Fibroblast of the aortic adventitia (primary cell): ENCODE data around the gene TIE1. TPM values are rescaled to one million over a fixed set of nuclear protein-coding genes. Genes with fewer than 3 reads are reported as not detected.

Experiments
- DNase-seq: peaks from one replicate; pipeline ENCODE4 v3.0.0-alpha.2; 2010; ENCODE audit warnings: low read depth
- H3K4me3 ChIP-seq: 2 replicates; pipeline ENCODE4 v1.5.1; 2011; ENCODE audit warnings: low read depth, mild to moderate bottlenecking, control low read depth, low read length, moderate library complexity
- total RNA-seq: library from RNA; depleted of rRNA; stranded (reverse); fragments of >200 nt; gene quantifications from 2 replicates; pipeline ENCODE4 v1.2.3, GENCODE V29; 2012; ENCODE audit warnings: low replicate concordance
- TF ChIP-seq, protein P1 (sequence below): IDR thresholded peaks from 2 replicates; pipeline ENCODE4 v1.5.1; 2011; ENCODE audit warnings: mild to moderate bottlenecking, low read length, control low read depth, inconsistent platforms; ENCODE audit not compliant: insufficient read depth

Gene TIE1
- total RNA-seq, 1 donor, result 0.81 TPM

DNA sequence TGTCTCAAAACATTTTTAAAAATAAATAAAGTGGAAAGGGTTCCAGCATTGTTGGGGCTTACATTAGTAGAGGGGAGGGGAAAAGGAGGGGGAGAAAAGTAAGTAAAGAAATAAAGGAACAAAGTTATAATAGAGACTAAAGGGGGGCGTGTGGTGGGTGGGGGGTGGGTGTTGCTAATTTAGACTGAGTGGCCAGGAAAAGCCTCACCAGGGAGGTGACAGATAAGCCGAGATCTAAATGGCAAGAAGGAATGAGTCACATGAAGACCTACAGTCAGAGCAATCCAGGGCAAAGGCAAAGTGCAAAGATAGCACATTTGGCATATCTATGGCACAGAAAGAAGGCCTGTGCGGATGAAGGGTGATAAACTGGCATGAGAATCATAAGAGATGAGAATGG lies 44.3 kb downstream of the TIE1 start:
- TF ChIP-seq, protein P1, sequence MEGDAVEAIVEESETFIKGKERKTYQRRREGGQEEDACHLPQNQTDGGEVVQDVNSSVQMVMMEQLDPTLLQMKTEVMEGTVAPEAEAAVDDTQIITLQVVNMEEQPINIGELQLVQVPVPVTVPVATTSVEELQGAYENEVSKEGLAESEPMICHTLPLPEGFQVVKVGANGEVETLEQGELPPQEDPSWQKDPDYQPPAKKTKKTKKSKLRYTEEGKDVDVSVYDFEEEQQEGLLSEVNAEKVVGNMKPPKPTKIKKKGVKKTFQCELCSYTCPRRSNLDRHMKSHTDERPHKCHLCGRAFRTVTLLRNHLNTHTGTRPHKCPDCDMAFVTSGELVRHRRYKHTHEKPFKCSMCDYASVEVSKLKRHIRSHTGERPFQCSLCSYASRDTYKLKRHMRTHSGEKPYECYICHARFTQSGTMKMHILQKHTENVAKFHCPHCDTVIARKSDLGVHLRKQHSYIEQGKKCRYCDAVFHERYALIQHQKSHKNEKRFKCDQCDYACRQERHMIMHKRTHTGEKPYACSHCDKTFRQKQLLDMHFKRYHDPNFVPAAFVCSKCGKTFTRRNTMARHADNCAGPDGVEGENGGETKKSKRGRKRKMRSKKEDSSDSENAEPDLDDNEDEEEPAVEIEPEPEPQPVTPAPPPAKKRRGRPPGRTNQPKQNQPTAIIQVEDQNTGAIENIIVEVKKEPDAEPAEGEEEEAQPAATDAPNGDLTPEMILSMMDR, result no peak
- no peak overlapping the region for H3K4me3 ChIP-seq
- DNase-seq, result no peak

DNA sequence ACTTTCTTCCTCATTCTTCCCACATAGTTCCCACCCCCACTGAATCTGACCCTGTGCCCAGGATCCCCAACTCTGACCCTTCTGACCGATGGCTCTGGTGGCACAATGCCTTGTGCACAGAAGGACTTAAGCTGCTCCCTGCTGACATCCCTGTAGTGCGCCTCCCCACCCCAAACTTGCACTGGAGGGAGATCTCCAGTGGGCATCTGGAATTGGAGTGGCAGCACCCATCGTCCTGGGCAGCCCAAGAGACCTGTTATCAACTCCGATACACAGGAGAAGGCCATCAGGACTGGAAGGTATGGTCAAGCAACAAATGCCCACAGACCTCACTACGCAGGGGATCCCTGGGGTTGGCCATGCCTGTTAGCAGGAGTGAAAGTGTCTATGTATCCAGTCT lies 45.9 kb downstream of the TIE1 start:
- no peak overlapping the region for H3K4me3 ChIP-seq
- TF ChIP-seq, protein P1, result no peak
- no peak for DNase-seq

DNA sequence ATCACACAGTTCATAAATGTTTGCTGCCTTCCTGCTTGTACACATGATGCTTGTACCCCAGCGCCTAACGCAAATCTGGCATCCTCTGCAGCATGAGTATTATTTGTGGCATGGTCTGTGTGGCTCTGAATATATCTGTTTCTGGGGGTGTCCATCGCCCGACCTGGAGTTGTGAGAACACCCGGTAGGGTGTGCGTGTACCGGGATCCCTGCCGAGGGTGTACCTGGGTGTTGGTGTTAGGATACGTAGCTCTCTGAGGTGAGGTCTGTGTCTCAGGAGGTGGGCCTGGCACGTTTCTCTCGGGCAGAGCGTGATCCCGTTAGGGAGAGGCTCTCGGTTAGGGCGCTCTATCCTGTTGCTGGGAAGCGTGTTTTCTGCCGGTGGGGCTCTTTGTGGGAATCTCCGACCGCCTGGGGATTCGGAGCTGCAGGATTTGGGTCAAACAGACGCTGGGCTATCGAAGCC lies 47.6 kb downstream of the TIE1 start:
- no peak for DNase-seq
- TF ChIP-seq, protein P1, result no peak
- peak overlapping the region; percentile 58 for H3K4me3 ChIP-seq

DNA sequence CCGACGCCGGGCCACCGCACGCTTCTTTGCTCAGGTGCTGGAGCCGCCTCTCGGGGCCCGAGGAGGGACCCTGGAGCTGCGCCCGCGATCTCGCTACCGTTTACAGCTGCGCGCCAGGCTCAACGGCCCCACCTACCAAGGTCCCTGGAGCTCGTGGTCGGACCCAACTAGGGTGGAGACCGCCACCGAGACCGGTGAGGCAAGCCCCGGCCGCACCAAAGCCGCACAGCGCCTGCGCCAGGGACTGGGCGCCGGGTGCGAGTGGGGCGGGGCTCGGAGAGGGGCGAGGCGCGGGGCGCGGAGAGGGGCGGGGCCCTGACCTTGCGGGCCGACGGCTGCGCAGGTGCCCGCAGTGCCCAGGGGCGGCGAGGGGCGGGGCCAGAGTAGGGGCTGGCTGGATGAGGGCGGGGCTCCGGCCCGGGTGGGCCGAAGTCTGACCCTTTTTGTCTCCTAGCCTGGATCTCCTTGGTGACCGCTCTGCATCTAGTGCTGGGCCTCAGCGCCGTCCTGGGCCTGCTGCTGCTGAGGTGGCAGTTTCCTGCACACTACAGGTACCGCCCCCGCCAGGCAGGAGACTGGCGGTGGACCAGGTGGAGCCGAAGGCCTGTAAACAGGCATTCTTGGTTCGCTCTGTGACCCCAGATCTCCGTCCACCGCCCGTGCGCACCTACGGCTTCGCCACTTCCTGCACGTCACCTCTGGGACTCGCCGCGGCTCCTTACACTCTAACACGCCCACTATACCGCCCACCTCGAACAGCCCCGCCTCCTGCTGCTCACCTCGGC lies 48.2 kb downstream of the TIE1 start:
- TF ChIP-seq, protein P1, result no peak
- peak overlapping the region; percentile 58 for H3K4me3 ChIP-seq
- DNase-seq, result no peak

DNA sequence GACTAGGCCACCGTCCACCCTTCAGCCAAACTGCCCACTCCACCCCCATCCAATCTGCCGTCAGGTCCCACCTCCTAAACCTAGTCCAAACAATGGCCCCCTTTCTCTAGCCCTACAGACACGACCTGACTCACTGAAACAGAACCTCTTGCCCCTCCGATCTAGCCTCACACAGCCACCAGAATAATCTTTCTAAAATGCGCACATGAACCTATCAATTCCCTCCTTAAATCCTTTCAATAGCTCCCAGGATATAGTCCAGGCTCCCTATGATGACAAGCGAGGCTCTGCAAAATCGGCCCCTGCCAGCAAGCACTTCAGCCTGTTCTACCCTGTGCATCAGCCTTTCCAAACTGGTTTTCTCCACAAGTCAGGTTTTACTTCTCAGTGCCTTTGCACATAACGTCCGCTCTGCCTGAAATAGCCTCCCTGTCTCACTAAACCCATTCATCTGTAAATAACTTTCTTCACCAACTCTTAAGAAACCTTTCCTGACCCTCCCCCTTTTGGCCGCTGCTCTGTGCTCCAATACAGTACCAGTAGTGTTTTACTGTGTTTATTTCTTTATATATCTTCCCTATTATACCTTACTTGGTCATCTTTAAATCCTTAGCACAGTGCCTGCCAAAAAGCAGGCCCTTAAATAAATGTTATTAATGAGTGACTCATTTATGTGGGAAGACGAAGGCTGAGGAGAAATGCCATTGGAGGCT lies 49.0 kb downstream of the TIE1 start:
- TF ChIP-seq, protein P1, result no peak
- peak; percentile 29 for DNase-seq
- H3K4me3 ChIP-seq, result no peak overlapping the region

DNA sequence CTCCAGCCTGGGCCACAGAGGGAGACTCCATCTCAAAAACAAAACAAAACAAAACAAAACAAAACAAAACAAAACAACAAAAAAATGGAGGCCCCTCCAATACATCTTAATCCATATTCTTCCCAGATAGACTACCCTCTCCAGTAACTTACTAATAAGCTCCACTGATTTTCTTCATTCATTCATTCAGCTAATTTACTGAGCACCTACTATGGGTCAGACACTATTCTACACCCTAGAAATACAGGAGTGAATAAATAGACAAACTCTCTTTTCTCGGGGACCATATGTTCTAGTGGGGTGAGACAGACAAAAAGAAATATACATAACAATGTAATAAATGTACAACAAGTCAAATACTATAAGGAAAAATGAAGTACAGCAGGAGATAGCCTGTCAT lies 50.2 kb downstream of the TIE1 start:
- TF ChIP-seq, protein P1, result no peak
- H3K4me3 ChIP-seq, result no peak overlapping the region
- DNase-seq, result no peak
